ENCODE data around the gene POLN. TPM values are rescaled to one million over a fixed set of nuclear protein-coding genes. Genes with fewer than 3 reads are reported as not detected.

POLN gene
- total and polyA plus RNA-seq, 2 of the 4 experiments (the other 2 are of a cell fraction), result 0.63 to 0.72 TPM

- H4K8ac ChIP-seq (ENCODE audit: low read depth in 2 of 2, low read length in 2 of 2), result 0 out of 4 replicates have a peak overlapping the region, but pooled peaks of 1 of the 2 experiments have one; percentile 83
- in situ Hi-C loops (cut with MboI; ENCODE audit: low sequenced_read_pairs) (no loop called here), intact Hi-C loops (cut with micrococcal nuclease) (no loop called here), dilution Hi-C loops (cut with HindIII; ENCODE audit: low sequenced_read_pairs, unreplicated experiment) (no loop called here)
- no peak overlapping the region for H2BK5ac ChIP-seq (ENCODE audit: low read depth, low read length, poor library complexity, severe bottlenecking)
- H3K56ac ChIP-seq (ENCODE audit: extremely low read depth, insufficient read depth, low read length), result no peak overlapping the region
- peak overlapping the region; percentile 98 for H2AFZ ChIP-seq (replicated peaks; ENCODE audit: low read length, poor library complexity)
- H3K79me1 ChIP-seq (ENCODE audit: low read depth in 1 of 2, low read length in 2 of 2), result 0 out of 4 replicates have a peak, but pooled peaks cover 0 to 7% of the 10 kb centered on the region in 2 experiments
- no peaks in the 10 kb centered on the region for H3K9me1 ChIP-seq (ENCODE audit: insufficient read depth, low read length)
- H4K91ac ChIP-seq (ENCODE audit: insufficient read depth, low read depth, low read length), result no peak overlapping the region
- H3K18ac ChIP-seq (ENCODE audit: low read depth, low read length), result no peak overlapping the region
- H3K36me3 ChIP-seq (ENCODE audit: control insufficient read depth, insufficient read depth, low read length), result peaks cover 2% of the 10 kb centered on the region; the same call in 1 of the 2 replicates
- H3K9ac ChIP-seq (ENCODE audit: low read depth, low read length), result no peak overlapping the region
- no peak overlapping the region for H2BK120ac ChIP-seq (ENCODE audit: low read depth, low read length)
- H3K9me3 ChIP-seq (ENCODE audit: control insufficient read depth, insufficient read depth, low read length), result no peaks in the 10 kb centered on the region; the same call in 1 of the 2 replicates
- no peak overlapping the region for H3K23ac ChIP-seq (ENCODE audit: low read depth, low read length)
- H2AK5ac ChIP-seq (ENCODE audit: low read depth, low read length), result no peak overlapping the region
- no peak overlapping the region for H3K14ac ChIP-seq (replicated peaks; ENCODE audit: low read depth, low read length)
- peaks cover 21% of the 10 kb centered on the region for H3K27me3 ChIP-seq (ENCODE audit: control insufficient read depth, insufficient read depth, low read length)
- DNase-seq, result no peak
- TF ChIP-seq MAZ (IDR thresholded peaks at IDR 0.05; ENCODE audit: borderline replicate concordance, low read depth, low read length) (peak; percentile 13; the same call in 1 of the 2 replicates), MXI1 (IDR thresholded peaks at IDR 0.05; ENCODE audit: borderline replicate concordance, low read depth, low read length) (0 out of 2 replicates have a peak, but pooled peaks have one; percentile 2)
- TF ChIP-seq, protein P1, sequence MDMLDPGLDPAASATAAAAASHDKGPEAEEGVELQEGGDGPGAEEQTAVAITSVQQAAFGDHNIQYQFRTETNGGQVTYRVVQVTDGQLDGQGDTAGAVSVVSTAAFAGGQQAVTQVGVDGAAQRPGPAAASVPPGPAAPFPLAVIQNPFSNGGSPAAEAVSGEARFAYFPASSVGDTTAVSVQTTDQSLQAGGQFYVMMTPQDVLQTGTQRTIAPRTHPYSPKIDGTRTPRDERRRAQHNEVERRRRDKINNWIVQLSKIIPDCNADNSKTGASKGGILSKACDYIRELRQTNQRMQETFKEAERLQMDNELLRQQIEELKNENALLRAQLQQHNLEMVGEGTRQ (IDR thresholded peaks at IDR 0.05; ENCODE audit: low read depth, low read length), result no peak
- no TSS peak for BruUV-seq (replicated peaks)
- no peak overlapping the region for H2BK20ac ChIP-seq (ENCODE audit: low read depth, low read length)
- H4K5ac ChIP-seq (ENCODE audit: low read depth, low read length), result no peak overlapping the region
- POLR2A ChIA-PET (ENCODE audit: unreplicated experiment), result no interaction called here
- H3K4ac ChIP-seq (ENCODE audit: low read depth, low read length), result no peak overlapping the region
- 4% methylated on average over 10 of the region's 80 CpGs; no CpG with 5 or more reads in 1 of the 2 experiments for WGBS, 2 experiments (ENCODE audit: extremely low coverage in 2 of 2, insufficient read length in 1 of 2)
- no peak overlapping the region for H2AK9ac ChIP-seq (replicated peaks; ENCODE audit: low read depth, low read length, poor library complexity)
- H4K20me1 ChIP-seq (ENCODE audit: insufficient read depth, low read length), result no peaks in the 10 kb centered on the region
- no peak overlapping the region; the same call in 1 of the 2 replicates for H3K27ac ChIP-seq (ENCODE audit: insufficient read depth, low read length)
- H3K4me1 ChIP-seq (ENCODE audit: control insufficient read depth, insufficient read depth, low read length), result no peaks in the 10 kb centered on the region; the same call in 1 of the 2 replicates
- CTCF ChIA-PET, result no interaction called here
- ATAC-seq (ENCODE audit: low read depth), result peak; percentile 47
- H3K4me3 ChIP-seq (ENCODE audit: insufficient read depth, low read depth, low read length), result peak overlapping the region; percentile 74
- H2BK15ac ChIP-seq (ENCODE audit: low read depth, low read length), result no peak overlapping the region
- H3K4me2 ChIP-seq (ENCODE audit: low read depth, low read length), result peak overlapping the region; percentile 56; the same call in 1 of the 2 replicates
Observed at GRCh38 chr4:2042204-2042946, 199.5 kb downstream of the POLN start.

All from IMR-90 (cell line).